Measurements from ENCODE around the gene KIZ.
"Not testable (repeated sequence)": the region's sequence is repeated elsewhere in the genome, so short reads cannot be mapped to it uniquely, and the experiment has no call there.

The KIZ gene

GRCh38 chr20:21234324-21234723 lies 108.4 kb downstream of the KIZ start:
- no peak for DNase-seq

GRCh38 chr20:21234806-21235483 lies 109.1 kb downstream of the KIZ start:
- DNase-seq: no peak

GRCh38 chr20:21235484-21236445 lies 109.9 kb downstream of the KIZ start:
- peak; percentile 73 for DNase-seq

DNA sequence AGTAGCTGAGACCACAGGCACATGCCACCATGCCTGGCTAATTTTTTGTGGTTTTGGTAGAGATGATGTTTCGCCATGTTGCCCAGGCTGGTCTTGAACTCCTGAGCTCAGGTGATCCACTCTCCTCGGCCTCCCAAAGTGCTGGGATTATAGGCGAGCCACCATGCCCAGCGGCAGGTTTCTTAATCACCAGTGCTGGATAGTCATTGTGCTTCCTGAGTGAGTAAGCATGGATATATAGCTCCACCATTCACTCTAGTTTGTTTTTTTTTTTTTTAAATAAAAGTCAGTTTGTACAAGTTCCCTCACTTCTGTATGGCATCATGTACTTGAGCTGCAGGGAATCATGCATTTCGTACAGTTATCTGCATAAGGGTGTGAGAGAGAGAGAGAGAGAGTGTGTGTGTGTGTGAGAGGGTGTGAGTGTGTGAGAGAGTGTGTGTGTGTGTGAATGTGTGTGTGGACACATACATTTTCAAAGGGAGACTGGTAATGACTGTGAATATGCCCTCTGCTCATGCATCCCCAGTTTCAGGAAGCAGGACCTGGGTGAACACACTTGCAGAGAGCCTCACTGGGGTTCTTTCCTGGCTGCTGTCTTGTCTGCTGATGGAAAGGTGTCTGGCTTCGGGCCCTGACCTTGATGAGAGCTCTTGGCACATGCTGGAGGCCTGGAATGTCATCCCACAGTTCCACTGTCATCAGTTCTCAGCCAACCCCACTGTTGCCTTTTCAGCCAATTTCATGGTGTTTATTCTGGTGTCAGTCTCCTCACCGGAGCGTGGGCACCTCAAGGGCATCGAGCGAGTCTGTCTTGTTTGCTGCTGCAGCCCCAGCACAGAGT lies 112.3 kb downstream of the KIZ start:
- DNase-seq: no peak

GRCh38 chr20:21238818-21239536 lies 113.1 kb downstream of the KIZ start:
- no peak for DNase-seq

- DNase-seq: no peak
Observed at GRCh38 chr20:21240394-21240793, 114.5 kb downstream of the KIZ start.

- DNase-seq: no peak
Observed at GRCh38 chr20:21241406-21241805, 115.5 kb downstream of the KIZ start.

GRCh38 chr20:21243811-21244210 lies 117.9 kb downstream of the KIZ start:
- no peak for DNase-seq

DNA sequence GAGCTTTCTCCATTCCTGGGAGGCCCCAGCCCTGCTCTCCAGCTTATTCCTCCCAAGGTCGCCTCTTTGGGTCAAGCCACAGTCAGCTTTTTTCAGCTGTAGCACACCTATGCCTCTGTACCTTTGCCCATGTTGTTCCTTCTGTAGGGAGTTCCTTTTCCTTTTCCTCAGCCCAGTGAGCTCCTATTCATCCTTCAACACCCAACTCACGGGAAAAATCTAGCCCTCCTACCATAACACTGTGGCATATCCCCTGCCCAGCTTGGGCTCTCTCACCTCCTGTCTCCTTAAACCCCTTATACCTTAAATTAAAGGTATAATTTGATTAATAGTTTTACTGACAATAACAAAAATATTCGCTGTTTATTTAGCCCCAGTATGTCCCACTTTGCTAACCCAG lies 118.9 kb downstream of the KIZ start:
- no peak for DNase-seq

GRCh38 chr20:21246161-21246560 lies 120.3 kb downstream of the KIZ start:
- no peak for DNase-seq

GRCh38 chr20:21247603-21248095 lies 121.8 kb downstream of the KIZ start:
- not testable (repeated sequence) for DNase-seq

DNA sequence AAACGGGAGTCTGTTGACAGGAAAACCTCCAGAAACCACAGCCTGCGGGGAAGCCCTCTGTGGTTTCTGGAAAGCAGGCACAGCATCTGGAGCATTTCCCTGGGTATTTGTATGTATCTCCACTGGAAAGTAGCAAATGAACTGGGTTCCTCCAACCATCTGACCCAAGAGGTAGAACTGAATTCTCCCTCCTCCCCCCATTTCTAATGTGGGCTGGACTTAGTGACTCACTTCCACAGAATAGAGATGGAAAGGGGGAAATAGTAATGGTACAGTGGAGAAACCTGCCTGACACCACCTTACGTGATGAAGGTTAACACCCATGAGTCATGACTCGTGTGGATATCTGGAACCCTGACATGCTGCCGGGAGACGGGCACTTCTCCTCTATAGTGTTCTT lies 125.4 kb downstream of the KIZ start:
- DNase-seq: no peak

- DNase-seq: no peak
Observed at GRCh38 chr20:21257192-21257591, 131.3 kb downstream of the KIZ start.

- DNase-seq: no peak
Observed at GRCh38 chr20:21258411-21258810, 132.5 kb downstream of the KIZ start.

DNA sequence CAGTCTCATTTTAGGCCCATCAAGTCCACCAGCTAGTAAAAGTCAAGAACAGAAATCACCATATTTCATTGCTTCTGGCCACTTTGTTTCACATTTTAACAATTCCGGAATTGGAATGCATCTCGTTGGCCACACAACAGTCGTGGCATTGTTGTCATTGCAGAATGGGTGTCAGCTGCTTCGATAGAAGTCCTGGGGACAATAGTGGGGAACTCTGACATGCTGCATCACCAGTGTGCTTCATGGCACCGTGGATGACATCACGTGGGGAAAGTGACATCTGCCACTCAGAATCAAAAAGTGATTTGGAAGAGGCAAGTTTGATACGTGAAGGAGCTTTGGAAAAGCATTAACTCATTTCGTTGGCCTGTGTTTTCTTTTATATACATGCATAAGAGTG lies 133.5 kb downstream of the KIZ start:
- no peak for DNase-seq

GRCh38 chr20:21262812-21263211 lies 136.9 kb downstream of the KIZ start:
- DNase-seq: no peak

- no peak for DNase-seq
Observed at GRCh38 chr20:21265261-21266190, 139.6 kb downstream of the KIZ start.

DNA sequence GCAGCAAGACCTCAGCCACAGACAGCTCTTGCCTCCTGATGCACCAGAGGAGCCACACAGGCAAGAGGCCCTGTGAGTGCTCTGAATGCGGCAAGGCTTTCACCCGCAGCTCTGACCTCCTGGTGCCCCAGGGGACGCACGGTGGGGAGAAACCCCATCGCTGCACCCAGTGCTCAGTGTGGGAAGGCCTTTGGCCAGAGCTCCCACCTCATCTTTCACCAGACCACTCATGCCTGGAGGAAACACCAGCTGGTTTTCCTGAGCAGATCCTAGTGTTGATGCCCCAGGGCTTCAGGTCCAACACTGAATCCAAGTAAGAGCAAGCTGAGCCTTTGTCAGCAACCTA lies 140.3 kb downstream of the KIZ start:
- no peak for DNase-seq

GRCh38 chr20:21269772-21270171 lies 143.9 kb downstream of the KIZ start:
- DNase-seq: no peak

DNA sequence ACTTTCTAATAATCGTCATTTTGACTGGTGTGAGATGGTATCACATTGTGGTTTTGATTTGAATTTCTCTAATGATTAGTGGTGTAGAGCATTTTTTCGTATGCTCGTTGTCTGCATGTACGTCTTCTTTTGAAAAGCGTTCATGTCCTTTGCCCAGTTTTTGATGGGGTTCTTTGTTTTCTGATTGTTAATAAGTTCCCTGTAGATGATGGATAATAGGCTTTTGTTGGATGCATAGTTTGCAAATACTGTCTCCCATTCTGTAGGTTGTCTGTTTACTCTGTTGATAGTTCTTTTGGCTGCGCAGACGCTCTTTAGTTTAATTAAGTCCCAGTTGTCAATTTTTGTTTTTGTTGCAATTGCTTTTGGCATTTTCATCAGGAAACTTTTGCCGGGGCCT lies 144.9 kb downstream of the KIZ start:
- DNase-seq: no peak

GRCh38 chr20:21272279-21272678 lies 146.4 kb downstream of the KIZ start:
- no peak for DNase-seq
